Subcutaneous adipose tissue (tissue), 4 donors: ENCODE measurements around the gene PHTF1. TPM values are rescaled to one million over a fixed set of nuclear protein-coding genes. Genes with fewer than 3 reads are reported as not detected.

Experiments
- CTCF ChIP-seq: fragments of 450-650 bp; IDR thresholded peaks from one replicate; pipeline ENCODE4 v1.5.1; 2016; ENCODE audit warnings: low read depth, mild to moderate bottlenecking, control low read depth, antibody characterized with exemption, moderate library complexity
- total RNA-seq, 4 donors: library from RNA; depleted of rRNA; stranded (reverse); fragments of >200 nt; gene quantifications; one replicate each; pipeline ENCODE4 v1.1.0, GENCODE V29; 2016

PHTF1 gene
- total RNA-seq, 4 donors from 2014 or later, result 14.5 to 23.3 (median 18.3) TPM

- TF ChIP-seq CTCF, result no peak
Measured at GRCh38 chr1:113745425-113745824, 13.9 kb downstream of the PHTF1 start.

- TF ChIP-seq CTCF, result no peak
Measured at GRCh38 chr1:113744114-113744513, 15.2 kb downstream of the PHTF1 start.

- no peak for TF ChIP-seq CTCF
Measured at GRCh38 chr1:113742515-113742914, 16.8 kb downstream of the PHTF1 start.

- TF ChIP-seq CTCF, result no peak
Measured at GRCh38 chr1:113734357-113735055, 24.8 kb downstream of the PHTF1 start.

- no peak for TF ChIP-seq CTCF
Measured at GRCh38 chr1:113732802-113733201, 26.5 kb downstream of the PHTF1 start.

- no peak for TF ChIP-seq CTCF
Measured at GRCh38 chr1:113721010-113721409, 38.3 kb downstream of the PHTF1 start.

GRCh38 chr1:113714606-113715269 is 44.5 kb downstream of the PHTF1 start:
- TF ChIP-seq CTCF, result no peak
